Measurements from ENCODE around the gene MEG3. TPM values are rescaled to one million over a fixed set of nuclear protein-coding genes. Genes with fewer than 3 reads are reported as not detected.

The MEG3 gene
- total and polyA plus RNA-seq, 2 experiments from 2014 or later = not detected

DNA sequence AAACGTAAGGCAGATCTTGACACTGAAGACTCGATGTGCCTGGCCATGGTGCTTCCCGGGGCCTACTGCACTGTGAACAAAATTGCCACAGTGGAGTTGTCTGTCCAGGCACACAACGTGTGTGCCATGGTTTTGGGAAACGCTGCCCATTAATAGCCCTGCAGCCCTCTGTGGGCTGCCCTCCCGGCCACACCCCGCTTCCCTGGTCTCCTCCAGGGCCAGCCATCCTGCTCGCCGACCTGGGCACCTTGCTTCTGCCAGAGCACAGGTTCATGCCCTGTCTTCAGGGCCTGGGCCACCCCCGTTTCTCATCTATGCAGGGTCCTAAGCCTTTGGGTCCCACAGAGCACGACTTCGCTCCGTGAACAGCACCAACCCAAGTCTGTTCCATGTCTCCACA lies 18.9 kb downstream of the MEG3 start (continued):
- TF ChIP-seq, protein P1, sequence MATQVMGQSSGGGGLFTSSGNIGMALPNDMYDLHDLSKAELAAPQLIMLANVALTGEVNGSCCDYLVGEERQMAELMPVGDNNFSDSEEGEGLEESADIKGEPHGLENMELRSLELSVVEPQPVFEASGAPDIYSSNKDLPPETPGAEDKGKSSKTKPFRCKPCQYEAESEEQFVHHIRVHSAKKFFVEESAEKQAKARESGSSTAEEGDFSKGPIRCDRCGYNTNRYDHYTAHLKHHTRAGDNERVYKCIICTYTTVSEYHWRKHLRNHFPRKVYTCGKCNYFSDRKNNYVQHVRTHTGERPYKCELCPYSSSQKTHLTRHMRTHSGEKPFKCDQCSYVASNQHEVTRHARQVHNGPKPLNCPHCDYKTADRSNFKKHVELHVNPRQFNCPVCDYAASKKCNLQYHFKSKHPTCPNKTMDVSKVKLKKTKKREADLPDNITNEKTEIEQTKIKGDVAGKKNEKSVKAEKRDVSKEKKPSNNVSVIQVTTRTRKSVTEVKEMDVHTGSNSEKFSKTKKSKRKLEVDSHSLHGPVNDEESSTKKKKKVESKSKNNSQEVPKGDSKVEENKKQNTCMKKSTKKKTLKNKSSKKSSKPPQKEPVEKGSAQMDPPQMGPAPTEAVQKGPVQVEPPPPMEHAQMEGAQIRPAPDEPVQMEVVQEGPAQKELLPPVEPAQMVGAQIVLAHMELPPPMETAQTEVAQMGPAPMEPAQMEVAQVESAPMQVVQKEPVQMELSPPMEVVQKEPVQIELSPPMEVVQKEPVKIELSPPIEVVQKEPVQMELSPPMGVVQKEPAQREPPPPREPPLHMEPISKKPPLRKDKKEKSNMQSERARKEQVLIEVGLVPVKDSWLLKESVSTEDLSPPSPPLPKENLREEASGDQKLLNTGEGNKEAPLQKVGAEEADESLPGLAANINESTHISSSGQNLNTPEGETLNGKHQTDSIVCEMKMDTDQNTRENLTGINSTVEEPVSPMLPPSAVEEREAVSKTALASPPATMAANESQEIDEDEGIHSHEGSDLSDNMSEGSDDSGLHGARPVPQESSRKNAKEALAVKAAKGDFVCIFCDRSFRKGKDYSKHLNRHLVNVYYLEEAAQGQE (IDR thresholded peaks at IDR 0.05; ENCODE audit: unreplicated experiment) = no peak
- TF ChIP-seq JUNB (IDR thresholded peaks at IDR 0.05; ENCODE audit: unreplicated experiment) (no peak), POLR2AphosphoS5 (IDR thresholded peaks at IDR 0.05; ENCODE audit: low read depth) (no peak), EZH2phosphoT487 (IDR thresholded peaks at IDR 0.05; ENCODE audit: unreplicated experiment) (no peak), CREB1 (CRISPR knock-in tag; IDR thresholded peaks at IDR 0.05; ENCODE audit: low read depth) (no peak), ZNF114 (CRISPR knock-in tag; IDR thresholded peaks at IDR 0.05) (no peak), NANOG (IDR thresholded peaks at IDR 0.05; ENCODE audit: borderline replicate concordance) (no peak), EZH2 (IDR thresholded peaks at IDR 0.05; ENCODE audit: low read depth, unreplicated experiment) (no peak)
- TF ChIP-seq, protein P2, sequence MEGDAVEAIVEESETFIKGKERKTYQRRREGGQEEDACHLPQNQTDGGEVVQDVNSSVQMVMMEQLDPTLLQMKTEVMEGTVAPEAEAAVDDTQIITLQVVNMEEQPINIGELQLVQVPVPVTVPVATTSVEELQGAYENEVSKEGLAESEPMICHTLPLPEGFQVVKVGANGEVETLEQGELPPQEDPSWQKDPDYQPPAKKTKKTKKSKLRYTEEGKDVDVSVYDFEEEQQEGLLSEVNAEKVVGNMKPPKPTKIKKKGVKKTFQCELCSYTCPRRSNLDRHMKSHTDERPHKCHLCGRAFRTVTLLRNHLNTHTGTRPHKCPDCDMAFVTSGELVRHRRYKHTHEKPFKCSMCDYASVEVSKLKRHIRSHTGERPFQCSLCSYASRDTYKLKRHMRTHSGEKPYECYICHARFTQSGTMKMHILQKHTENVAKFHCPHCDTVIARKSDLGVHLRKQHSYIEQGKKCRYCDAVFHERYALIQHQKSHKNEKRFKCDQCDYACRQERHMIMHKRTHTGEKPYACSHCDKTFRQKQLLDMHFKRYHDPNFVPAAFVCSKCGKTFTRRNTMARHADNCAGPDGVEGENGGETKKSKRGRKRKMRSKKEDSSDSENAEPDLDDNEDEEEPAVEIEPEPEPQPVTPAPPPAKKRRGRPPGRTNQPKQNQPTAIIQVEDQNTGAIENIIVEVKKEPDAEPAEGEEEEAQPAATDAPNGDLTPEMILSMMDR (conservative IDR thresholded peaks at IDR 0.05; ENCODE audit: low read depth in 2 of 2) = no peak
- TF ChIP-seq, protein P3, sequence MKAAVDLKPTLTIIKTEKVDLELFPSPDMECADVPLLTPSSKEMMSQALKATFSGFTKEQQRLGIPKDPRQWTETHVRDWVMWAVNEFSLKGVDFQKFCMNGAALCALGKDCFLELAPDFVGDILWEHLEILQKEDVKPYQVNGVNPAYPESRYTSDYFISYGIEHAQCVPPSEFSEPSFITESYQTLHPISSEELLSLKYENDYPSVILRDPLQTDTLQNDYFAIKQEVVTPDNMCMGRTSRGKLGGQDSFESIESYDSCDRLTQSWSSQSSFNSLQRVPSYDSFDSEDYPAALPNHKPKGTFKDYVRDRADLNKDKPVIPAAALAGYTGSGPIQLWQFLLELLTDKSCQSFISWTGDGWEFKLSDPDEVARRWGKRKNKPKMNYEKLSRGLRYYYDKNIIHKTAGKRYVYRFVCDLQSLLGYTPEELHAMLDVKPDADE (IDR thresholded peaks at IDR 0.05) = no peak

DNA sequence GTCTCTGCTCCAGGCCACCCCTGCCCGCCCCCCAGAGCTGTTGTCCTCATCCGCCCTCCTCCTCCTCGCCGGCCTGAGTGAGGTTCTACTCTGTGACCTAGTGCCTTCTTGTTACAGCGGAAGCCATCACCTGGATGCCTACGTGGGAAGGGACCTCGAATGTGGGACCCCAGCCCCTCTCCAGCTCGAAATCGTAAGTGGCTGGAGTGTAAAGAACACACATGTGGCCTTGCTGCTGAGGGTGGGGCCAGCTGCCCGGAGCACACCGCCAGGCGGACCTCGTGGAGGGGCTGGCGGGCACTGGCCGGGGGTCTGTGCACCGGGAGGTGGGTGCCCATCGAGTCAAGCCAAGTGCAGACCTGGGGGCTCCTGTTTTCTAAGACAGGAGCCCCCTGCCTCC lies 19.4 kb downstream of the MEG3 start:
- no peak overlapping the region for H3K4me3 ChIP-seq
- peaks cover 4% of the 10 kb centered on the region; the same call in 1 of the 2 replicates for H3K4me1 ChIP-seq (ENCODE audit: insufficient read depth)
- no peaks in the 10 kb centered on the region for H3K27me3 ChIP-seq (ENCODE audit: insufficient read depth)
- Mint-ChIP-seq H3K27me3 (ENCODE audit: insufficient read depth, low read depth, poor library complexity) (peaks cover 9% of the 10 kb centered on the region), H3K4me1 (peaks cover 19% of the 10 kb centered on the region), H3K27ac (no peak overlapping the region), H3K36me3 (ENCODE audit: low read depth) (no peaks in the 10 kb centered on the region), H3K4me3 (no peak overlapping the region), H3K9me3 (no peaks in the 10 kb centered on the region)
- H3K36me3 ChIP-seq (ENCODE audit: insufficient read depth) = no peaks in the 10 kb centered on the region
- ATAC-seq (no peak), DNase-seq (ENCODE audit: low spot score) (no peak)
- H3K4me2 ChIP-seq = no peak overlapping the region
- no peaks in the 10 kb centered on the region for H3F3A ChIP-seq (replicated peaks; ENCODE audit: low read depth)
- no peak overlapping the region for H2AFZ ChIP-seq
- no peak overlapping the region for H3K27ac ChIP-seq (ENCODE audit: low read depth)
- H4K20me1 ChIP-seq (replicated peaks; ENCODE audit: insufficient read depth) = no peaks in the 10 kb centered on the region
- H3K9me2 ChIP-seq (ENCODE audit: insufficient read depth) = no peaks in the 10 kb centered on the region
- no peaks in the 10 kb centered on the region for H3K79me2 ChIP-seq (replicated peaks; ENCODE audit: insufficient read depth)
- TF ChIP-seq, protein P3 (IDR thresholded peaks at IDR 0.05) = no peak
- no peak for TF ChIP-seq STAT1 (IDR thresholded peaks at IDR 0.05; ENCODE audit: unreplicated experiment)
- TF ChIP-seq, protein P4, sequence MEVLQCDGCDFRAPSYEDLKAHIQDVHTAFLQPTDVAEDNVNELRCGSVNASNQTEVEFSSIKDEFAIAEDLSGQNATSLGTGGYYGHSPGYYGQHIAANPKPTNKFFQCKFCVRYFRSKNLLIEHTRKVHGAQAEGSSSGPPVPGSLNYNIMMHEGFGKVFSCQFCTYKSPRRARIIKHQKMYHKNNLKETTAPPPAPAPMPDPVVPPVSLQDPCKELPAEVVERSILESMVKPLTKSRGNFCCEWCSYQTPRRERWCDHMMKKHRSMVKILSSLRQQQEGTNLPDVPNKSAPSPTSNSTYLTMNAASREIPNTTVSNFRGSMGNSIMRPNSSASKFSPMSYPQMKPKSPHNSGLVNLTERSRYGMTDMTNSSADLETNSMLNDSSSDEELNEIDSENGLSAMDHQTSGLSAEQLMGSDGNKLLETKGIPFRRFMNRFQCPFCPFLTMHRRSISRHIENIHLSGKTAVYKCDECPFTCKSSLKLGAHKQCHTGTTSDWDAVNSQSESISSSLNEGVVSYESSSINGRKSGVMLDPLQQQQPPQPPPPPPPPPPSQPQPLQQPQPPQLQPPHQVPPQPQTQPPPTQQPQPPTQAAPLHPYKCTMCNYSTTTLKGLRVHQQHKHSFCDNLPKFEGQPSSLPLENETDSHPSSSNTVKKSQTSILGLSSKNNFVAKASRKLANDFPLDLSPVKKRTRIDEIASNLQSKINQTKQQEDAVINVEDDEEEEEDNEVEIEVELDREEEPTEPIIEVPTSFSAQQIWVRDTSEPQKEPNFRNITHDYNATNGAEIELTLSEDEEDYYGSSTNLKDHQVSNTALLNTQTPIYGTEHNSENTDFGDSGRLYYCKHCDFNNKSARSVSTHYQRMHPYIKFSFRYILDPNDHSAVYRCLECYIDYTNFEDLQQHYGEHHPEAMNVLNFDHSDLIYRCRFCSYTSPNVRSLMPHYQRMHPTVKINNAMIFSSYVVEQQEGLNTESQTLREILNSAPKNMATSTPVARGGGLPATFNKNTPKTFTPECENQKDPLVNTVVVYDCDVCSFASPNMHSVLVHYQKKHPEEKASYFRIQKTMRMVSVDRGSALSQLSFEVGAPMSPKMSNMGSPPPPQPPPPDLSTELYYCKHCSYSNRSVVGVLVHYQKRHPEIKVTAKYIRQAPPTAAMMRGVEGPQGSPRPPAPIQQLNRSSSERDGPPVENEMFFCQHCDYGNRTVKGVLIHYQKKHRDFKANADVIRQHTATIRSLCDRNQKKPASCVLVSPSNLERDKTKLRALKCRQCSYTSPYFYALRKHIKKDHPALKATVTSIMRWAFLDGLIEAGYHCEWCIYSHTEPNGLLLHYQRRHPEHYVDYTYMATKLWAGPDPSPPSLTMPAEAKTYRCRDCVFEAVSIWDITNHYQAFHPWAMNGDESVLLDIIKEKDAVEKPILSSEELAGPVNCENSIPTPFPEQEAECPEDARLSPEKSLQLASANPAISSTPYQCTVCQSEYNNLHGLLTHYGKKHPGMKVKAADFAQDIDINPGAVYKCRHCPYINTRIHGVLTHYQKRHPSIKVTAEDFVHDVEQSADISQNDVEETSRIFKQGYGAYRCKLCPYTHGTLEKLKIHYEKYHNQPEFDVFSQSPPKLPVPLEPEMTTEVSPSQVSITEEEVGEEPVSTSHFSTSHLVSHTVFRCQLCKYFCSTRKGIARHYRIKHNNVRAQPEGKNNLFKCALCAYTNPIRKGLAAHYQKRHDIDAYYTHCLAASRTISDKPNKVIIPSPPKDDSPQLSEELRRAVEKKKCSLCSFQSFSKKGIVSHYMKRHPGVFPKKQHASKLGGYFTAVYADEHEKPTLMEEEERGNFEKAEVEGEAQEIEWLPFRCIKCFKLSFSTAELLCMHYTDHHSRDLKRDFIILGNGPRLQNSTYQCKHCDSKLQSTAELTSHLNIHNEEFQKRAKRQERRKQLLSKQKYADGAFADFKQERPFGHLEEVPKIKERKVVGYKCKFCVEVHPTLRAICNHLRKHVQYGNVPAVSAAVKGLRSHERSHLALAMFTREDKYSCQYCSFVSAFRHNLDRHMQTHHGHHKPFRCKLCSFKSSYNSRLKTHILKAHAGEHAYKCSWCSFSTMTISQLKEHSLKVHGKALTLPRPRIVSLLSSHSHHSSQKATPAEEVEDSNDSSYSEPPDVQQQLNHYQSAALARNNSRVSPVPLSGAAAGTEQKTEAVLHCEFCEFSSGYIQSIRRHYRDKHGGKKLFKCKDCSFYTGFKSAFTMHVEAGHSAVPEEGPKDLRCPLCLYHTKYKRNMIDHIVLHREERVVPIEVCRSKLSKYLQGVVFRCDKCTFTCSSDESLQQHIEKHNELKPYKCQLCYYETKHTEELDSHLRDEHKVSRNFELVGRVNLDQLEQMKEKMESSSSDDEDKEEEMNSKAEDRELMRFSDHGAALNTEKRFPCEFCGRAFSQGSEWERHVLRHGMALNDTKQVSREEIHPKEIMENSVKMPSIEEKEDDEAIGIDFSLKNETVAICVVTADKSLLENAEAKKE (CRISPR knock-in tag; IDR thresholded peaks at IDR 0.05) = no peak
- TF ChIP-seq EZH2phosphoT487 (IDR thresholded peaks at IDR 0.05; ENCODE audit: unreplicated experiment) = no peak
- TF ChIP-seq POLR2AphosphoS5 (IDR thresholded peaks at IDR 0.05; ENCODE audit: low read depth) = no peak

Data from GM23338 (cell line).